HepG2 (cell line): ENCODE results near the gene CIROP. TPM values are rescaled to one million over a fixed set of nuclear protein-coding genes. Genes with fewer than 3 reads are reported as not detected.

ENCODE experiments used
- BRCA1 ChIP-seq: sonication (generic); formaldehyde crosslinking; IDR thresholded peaks from 2 replicates; pipeline ENCODE4 v1.4.0; 2020; ENCODE audit warnings: missing genetic modification reagents
- ERF ChIP-seq: IDR thresholded peaks from 2 replicates; pipeline ENCODE4 v1.6.1; 2018; ENCODE audit warnings: missing biosample characterization, missing genetic modification reagents
- KLF11 ChIP-seq: IDR thresholded peaks from 2 replicates; pipeline ENCODE4 v1.6.1; 2016; ENCODE audit warnings: missing compliant biosample characterization
- MAF1 ChIP-seq: sonication (generic); formaldehyde crosslinking; IDR thresholded peaks from 2 replicates; pipeline ENCODE4 v1.5.0; 2020; ENCODE audit warnings: missing genetic modification reagents, borderline replicate concordance
- POLR2AphosphoS5 ChIP-seq: IDR thresholded peaks from 2 replicates; pipeline ENCODE4 v1.6.1; 2012; ENCODE audit warnings: low read depth, low read length
- SATB2 ChIP-seq: sonication (generic); formaldehyde crosslinking; IDR thresholded peaks from 2 replicates; pipeline ENCODE4 v1.5.0; 2020; ENCODE audit warnings: missing genetic modification reagents
- SIN3A ChIP-seq: IDR thresholded peaks from 2 replicates; pipeline ENCODE4 v1.6.1; 2011; ENCODE audit warnings: low read depth, mild to moderate bottlenecking, control low read depth, low read length, borderline replicate concordance
- TRIM24 ChIP-seq: sonication (generic); formaldehyde crosslinking; IDR thresholded peaks from 2 replicates; pipeline ENCODE4 v1.8.0; 2022; ENCODE audit warnings: mild to moderate bottlenecking, missing genetic modification reagents
- ZFP90 ChIP-seq: sonication (generic); formaldehyde crosslinking; IDR thresholded peaks from 2 replicates; pipeline ENCODE4 v1.8.0; 2022; ENCODE audit warnings: missing genetic modification reagents, mild to moderate bottlenecking, inconsistent platforms, borderline replicate concordance
- ZNF367 ChIP-seq: sonication (generic); formaldehyde crosslinking; IDR thresholded peaks from 2 replicates; pipeline ENCODE4 v1.4.0; 2020; ENCODE audit warnings: missing genetic modification reagents, borderline replicate concordance
- ZNF569 ChIP-seq: sonication (generic); formaldehyde crosslinking; IDR thresholded peaks from 2 replicates; pipeline ENCODE4 v1.5.0; 2020; ENCODE audit warnings: mild to moderate bottlenecking, missing genetic modification reagents, moderate library complexity, borderline replicate concordance
- ZNF777 ChIP-seq: sonication (generic); formaldehyde crosslinking; IDR thresholded peaks from 2 replicates; pipeline ENCODE4 v1.4.0; 2020; ENCODE audit warnings: missing genetic modification reagents
- polyA plus RNA-seq, 8 experiments: library from polyadenylated mRNA; depleted of rRNA in 3 of 8; stranded (reverse) in 7 of 8; unstranded in 1 of 8; fragments of >200 nt; fragmentation: Illumina TruSeq in 4 of 8; extraction: Trizol in 4 of 8; gene quantifications; 2 replicates each; pipeline versions ENCODE4 v1.2.1 to v1.2.3, GENCODE V29; 2011 to 2016; ENCODE audit warnings: low read depth in 4 of 8, missing spikeins in 1 of 8, mixed read lengths in 1 of 8; ENCODE audit not compliant: insufficient read depth in 1 of 8
- total RNA-seq, 5 experiments: library from RNA; depleted of rRNA; stranded (reverse); fragments of >200 nt; fragmentation: Illumina TruSeq; extraction: Trizol; gene quantifications; 2 replicates each; pipeline ENCODE4 v1.2.3, GENCODE V29; 2016; ENCODE audit warnings: low read depth in 1 of 5
- TF ChIP-seq, protein P1 (sequence below): sonication (generic); formaldehyde crosslinking; IDR thresholded peaks from 2 replicates; pipeline ENCODE4 v1.4.0; 2020; ENCODE audit warnings: missing genetic modification reagents
- TF ChIP-seq, protein P2 (sequence below): IDR thresholded peaks from 2 replicates; pipeline ENCODE4 v1.6.1; 2016; ENCODE audit warnings: missing compliant biosample characterization, missing genetic modification reagents, borderline replicate concordance
- TF ChIP-seq, protein P3 (sequence below): sonication (generic); formaldehyde crosslinking; IDR thresholded peaks from 2 replicates; pipeline ENCODE4 v1.8.1; 2022; ENCODE audit warnings: low read depth, mild to moderate bottlenecking, missing genetic modification reagents
- TF ChIP-seq, protein P4 (sequence below), 2 experiments: sonication (generic) in 1 of 2; formaldehyde crosslinking in 1 of 2; IDR thresholded peaks; 2 replicates each; pipeline versions ENCODE4 v1.4.0 to v1.6.1; 2018 to 2020; ENCODE audit warnings: missing genetic modification reagents in 2 of 2, borderline replicate concordance in 1 of 2, low read depth in 1 of 2, mild to moderate bottlenecking in 1 of 2, missing biosample characterization in 1 of 2
- TF ChIP-seq, protein P5 (sequence below): sonication (generic); formaldehyde crosslinking; IDR thresholded peaks from 2 replicates; pipeline ENCODE4 v1.5.0; 2020; ENCODE audit warnings: missing genetic modification reagents, mild to moderate bottlenecking, borderline replicate concordance

Gene CIROP
- total and polyA plus RNA-seq, 2 of the 13 experiments (the other 11 are each of a cell fraction or from before 2014, with no cell fraction given) = 0.07 TPM; not detected in 1

DNA sequence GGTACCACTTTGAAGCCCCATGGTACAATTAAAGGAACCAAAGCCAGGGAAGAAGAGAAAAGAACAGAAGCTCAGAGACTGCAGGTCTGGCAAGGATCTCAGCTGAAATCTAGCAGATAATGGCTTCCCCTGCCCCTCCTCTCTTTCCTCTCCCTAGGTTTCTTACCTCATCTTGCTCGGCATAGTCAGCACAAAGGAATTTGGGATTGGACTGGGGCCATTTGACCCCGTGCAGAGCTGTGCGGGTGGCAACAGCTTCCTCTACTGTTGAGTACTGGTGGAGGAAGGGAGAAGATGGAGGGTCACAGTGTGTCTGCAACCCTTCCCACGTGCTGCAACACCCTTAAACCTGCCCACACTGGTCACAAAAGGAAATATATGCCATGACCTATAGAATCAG, 42.8 kb downstream of the CIROP start (continued):
- TF ChIP-seq, protein P1, sequence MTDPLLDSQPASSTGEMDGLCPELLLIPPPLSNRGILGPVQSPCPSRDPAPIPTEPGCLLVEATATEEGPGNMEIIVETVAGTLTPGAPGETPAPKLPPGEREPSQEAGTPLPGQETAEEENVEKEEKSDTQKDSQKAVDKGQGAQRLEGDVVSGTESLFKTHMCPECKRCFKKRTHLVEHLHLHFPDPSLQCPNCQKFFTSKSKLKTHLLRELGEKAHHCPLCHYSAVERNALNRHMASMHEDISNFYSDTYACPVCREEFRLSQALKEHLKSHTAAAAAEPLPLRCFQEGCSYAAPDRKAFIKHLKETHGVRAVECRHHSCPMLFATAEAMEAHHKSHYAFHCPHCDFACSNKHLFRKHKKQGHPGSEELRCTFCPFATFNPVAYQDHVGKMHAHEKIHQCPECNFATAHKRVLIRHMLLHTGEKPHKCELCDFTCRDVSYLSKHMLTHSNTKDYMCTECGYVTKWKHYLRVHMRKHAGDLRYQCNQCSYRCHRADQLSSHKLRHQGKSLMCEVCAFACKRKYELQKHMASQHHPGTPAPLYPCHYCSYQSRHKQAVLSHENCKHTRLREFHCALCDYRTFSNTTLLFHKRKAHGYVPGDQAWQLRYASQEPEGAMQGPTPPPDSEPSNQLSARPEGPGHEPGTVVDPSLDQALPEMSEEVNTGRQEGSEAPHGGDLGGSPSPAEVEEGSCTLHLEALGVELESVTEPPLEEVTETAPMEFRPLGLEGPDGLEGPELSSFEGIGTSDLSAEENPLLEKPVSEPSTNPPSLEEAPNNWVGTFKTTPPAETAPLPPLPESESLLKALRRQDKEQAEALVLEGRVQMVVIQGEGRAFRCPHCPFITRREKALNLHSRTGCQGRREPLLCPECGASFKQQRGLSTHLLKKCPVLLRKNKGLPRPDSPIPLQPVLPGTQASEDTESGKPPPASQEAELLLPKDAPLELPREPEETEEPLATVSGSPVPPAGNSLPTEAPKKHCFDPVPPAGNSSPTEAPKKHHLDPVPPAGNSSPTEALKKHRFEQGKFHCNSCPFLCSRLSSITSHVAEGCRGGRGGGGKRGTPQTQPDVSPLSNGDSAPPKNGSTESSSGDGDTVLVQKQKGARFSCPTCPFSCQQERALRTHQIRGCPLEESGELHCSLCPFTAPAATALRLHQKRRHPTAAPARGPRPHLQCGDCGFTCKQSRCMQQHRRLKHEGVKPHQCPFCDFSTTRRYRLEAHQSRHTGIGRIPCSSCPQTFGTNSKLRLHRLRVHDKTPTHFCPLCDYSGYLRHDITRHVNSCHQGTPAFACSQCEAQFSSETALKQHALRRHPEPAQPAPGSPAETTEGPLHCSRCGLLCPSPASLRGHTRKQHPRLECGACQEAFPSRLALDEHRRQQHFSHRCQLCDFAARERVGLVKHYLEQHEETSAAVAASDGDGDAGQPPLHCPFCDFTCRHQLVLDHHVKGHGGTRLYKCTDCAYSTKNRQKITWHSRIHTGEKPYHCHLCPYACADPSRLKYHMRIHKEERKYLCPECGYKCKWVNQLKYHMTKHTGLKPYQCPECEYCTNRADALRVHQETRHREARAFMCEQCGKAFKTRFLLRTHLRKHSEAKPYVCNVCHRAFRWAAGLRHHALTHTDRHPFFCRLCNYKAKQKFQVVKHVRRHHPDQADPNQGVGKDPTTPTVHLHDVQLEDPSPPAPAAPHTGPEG = no peak
- TF ChIP-seq, protein P2, sequence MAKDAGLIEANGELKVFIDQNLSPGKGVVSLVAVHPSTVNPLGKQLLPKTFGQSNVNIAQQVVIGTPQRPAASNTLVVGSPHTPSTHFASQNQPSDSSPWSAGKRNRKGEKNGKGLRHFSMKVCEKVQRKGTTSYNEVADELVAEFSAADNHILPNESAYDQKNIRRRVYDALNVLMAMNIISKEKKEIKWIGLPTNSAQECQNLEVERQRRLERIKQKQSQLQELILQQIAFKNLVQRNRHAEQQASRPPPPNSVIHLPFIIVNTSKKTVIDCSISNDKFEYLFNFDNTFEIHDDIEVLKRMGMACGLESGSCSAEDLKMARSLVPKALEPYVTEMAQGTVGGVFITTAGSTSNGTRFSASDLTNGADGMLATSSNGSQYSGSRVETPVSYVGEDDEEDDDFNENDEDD (CRISPR knock-in tag) = no peak
- TF ChIP-seq ZNF569 (CRISPR knock-in tag) (no peak), SATB2 (no peak), ZFP90 (CRISPR knock-in tag) (no peak), KLF11 (CRISPR knock-in tag) (no peak), ZNF367 (CRISPR knock-in tag) (no peak), BRCA1 (no peak), MAF1 (CRISPR knock-in tag) (no peak), ZNF777 (CRISPR knock-in tag) (no peak), TRIM24 (CRISPR knock-in tag) (no peak), ERF (CRISPR knock-in tag) (no peak), POLR2AphosphoS5 (no peak; the same call in 1 of the 2 replicates), SIN3A (no peak)
- TF ChIP-seq, protein P3, sequence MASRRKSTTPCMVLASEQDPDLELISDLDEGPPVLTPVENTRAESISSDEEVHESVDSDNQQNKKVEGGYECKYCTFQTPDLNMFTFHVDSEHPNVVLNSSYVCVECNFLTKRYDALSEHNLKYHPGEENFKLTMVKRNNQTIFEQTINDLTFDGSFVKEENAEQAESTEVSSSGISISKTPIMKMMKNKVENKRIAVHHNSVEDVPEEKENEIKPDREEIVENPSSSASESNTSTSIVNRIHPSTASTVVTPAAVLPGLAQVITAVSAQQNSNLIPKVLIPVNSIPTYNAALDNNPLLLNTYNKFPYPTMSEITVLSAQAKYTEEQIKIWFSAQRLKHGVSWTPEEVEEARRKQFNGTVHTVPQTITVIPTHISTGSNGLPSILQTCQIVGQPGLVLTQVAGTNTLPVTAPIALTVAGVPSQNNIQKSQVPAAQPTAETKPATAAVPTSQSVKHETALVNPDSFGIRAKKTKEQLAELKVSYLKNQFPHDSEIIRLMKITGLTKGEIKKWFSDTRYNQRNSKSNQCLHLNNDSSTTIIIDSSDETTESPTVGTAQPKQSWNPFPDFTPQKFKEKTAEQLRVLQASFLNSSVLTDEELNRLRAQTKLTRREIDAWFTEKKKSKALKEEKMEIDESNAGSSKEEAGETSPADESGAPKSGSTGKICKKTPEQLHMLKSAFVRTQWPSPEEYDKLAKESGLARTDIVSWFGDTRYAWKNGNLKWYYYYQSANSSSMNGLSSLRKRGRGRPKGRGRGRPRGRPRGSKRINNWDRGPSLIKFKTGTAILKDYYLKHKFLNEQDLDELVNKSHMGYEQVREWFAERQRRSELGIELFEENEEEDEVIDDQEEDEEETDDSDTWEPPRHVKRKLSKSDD (CRISPR knock-in tag) = no peak
- TF ChIP-seq, protein P4, sequence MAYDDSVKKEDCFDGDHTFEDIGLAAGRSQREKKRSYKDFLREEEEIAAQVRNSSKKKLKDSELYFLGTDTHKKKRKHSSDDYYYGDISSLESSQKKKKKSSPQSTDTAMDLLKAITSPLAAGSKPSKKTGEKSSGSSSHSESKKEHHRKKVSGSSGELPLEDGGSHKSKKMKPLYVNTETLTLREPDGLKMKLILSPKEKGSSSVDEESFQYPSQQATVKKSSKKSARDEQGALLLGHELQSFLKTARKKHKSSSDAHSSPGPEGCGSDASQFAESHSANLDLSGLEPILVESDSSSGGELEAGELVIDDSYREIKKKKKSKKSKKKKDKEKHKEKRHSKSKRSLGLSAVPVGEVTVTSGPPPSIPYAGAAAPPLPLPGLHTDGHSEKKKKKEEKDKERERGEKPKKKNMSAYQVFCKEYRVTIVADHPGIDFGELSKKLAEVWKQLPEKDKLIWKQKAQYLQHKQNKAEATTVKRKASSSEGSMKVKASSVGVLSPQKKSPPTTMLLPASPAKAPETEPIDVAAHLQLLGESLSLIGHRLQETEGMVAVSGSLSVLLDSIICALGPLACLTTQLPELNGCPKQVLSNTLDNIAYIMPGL (CRISPR knock-in tag; IDR thresholded peaks at IDR 0.05; ENCODE audit: borderline replicate concordance in 1 of 2, low read depth in 1 of 2) = no peak
- TF ChIP-seq, protein P5, sequence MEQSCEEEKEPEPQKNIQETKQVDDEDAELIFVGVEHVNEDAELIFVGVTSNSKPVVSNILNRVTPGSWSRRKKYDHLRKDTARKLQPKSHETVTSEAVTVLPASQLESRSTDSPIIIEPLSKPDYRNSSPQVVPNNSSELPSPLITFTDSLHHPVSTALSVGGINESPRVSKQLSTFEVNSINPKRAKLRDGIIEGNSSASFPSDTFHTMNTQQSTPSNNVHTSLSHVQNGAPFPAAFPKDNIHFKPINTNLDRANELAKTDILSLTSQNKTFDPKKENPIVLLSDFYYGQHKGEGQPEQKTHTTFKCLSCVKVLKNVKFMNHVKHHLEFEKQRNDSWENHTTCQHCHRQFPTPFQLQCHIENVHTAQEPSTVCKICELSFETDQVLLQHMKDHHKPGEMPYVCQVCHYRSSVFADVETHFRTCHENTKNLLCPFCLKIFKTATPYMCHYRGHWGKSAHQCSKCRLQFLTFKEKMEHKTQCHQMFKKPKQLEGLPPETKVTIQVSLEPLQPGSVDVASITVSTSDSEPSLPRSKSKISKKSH (CRISPR knock-in tag) = no peak
